HL-60 (cell line): ENCODE results near the gene TSNAXIP1.

ENCODE experiments used
- DNase-seq, 2 experiments: peaks; one replicate each; pipeline ENCODE4 v3.0.0-alpha.2; 2010 to 2020; ENCODE audit warnings: low read depth in 1 of 2, low spot score in 1 of 2
- H3K27ac ChIP-seq: fragments of 250-450 bp; sonication (Bioruptor Pico); replicated peaks from 2 replicates; pipeline ENCODE4 v1.5.1; 2020; ENCODE audit warnings: mild to moderate bottlenecking, moderate library complexity
- H3K27me3 ChIP-seq: fragments of 250-450 bp; sonication (Bioruptor Pico); 2 replicates; pipeline ENCODE4 v1.5.1; 2021; ENCODE audit warnings: mild to moderate bottlenecking, moderate library complexity; ENCODE audit not compliant: insufficient read depth, poor library complexity, severe bottlenecking
- H3K4me3 ChIP-seq: replicated peaks from 2 replicates; pipeline ENCODE4 v1.5.1; 2011; ENCODE audit warnings: mild to moderate bottlenecking, control low read depth, low read length; ENCODE audit not compliant: insufficient read depth
- CTCF ChIP-seq: IDR thresholded peaks from one replicate; pipeline ENCODE4 v1.5.1; 2011; ENCODE audit warnings: low read length, control low read depth, inconsistent platforms; ENCODE audit not compliant: insufficient read depth
- GABPA ChIP-seq: IDR thresholded peaks from 2 replicates; pipeline ENCODE4 v1.6.1; 2012; ENCODE audit warnings: low read depth
- POLR2AphosphoS5 ChIP-seq: IDR thresholded peaks from 2 replicates; pipeline ENCODE4 v1.6.1; 2012; ENCODE audit warnings: low read depth
- REST ChIP-seq: IDR thresholded peaks from 2 replicates; pipeline ENCODE4 v1.6.1; 2012; ENCODE audit warnings: low read depth; ENCODE audit not compliant: insufficient replicate concordance
- SPI1 ChIP-seq: IDR thresholded peaks from 2 replicates; pipeline ENCODE4 v1.6.1; 2012; ENCODE audit warnings: low read depth, mild to moderate bottlenecking, borderline replicate concordance

The TSNAXIP1 gene

GRCh38 chr16:67855789-67856188 is 49.1 kb downstream of the TSNAXIP1 start:
- no peak overlapping the region for H3K27ac ChIP-seq
- H3K4me3 ChIP-seq = no peak overlapping the region
- TF ChIP-seq REST = no peak
- no peak for TF ChIP-seq GABPA
- TF ChIP-seq SPI1 = no peak
- TF ChIP-seq POLR2AphosphoS5 = no peak
- no peak for TF ChIP-seq CTCF
- DNase-seq = no peak
- H3K27me3 ChIP-seq = no peaks in the 10 kb centered on the region

GRCh38 chr16:67856927-67857546 is 50.3 kb downstream of the TSNAXIP1 start:
- Histone ChIP-seq H3K27ac (no peak overlapping the region; the same call in 1 of the 2 replicates), H3K4me3 (no peak overlapping the region), H3K27me3 (no peaks in the 10 kb centered on the region)
- TF ChIP-seq CTCF (no peak), REST (no peak), SPI1 (no peak)
- DNase-seq = no peak

GRCh38 chr16:67857547-67858233 is 51.0 kb downstream of the TSNAXIP1 start:
- no peak for DNase-seq
- Histone ChIP-seq H3K27me3 (no peaks in the 10 kb centered on the region), H3K27ac (peak overlapping the region; percentile 33), H3K4me3 (no peak overlapping the region)
- TF ChIP-seq GABPA (no peak), CTCF (no peak), REST (no peak), POLR2AphosphoS5 (no peak), SPI1 (no peak)
